Activated T-helper 1 cell treated with anti-CD3 and anti-CD28 coated beads, Interleukin-2, amount 50 U/mL, for 16 hours (primary cell): ENCODE measurements around the gene PRPH2.

ENCODE experiments used
- DNase-seq, 2 donors: peaks; one replicate each; pipeline ENCODE4 v3.0.0-alpha.2; 2020; ENCODE audit warnings: low read depth in 1 of 2, low spot score in 1 of 2

Gene PRPH2

DNA sequence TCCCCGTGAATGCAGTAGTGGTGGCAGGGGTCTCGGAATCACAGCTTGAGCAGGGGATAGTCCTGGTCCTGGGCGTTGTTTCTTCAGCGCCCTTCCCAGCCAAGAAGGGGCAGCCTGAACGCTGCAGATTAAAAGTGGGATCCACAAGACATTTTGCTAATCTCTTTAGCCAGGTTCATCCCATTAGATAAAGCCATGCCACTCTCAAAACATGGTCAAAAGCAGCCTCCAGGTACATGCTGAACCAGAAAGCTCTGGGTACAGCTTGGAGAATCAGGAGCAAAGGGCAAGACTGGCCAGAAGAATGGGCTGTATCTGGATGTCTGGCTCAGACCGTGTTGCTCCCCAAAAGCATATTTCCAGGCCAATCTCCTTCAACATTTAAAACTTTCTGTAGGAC, at the start of gene PRPH2:
PRPH2 (minus strand) TSS at position 101 of the 400 bp plus-strand sequence. CDS start 263 bp downstream, outside the sequence.
- no peak for DNase-seq

DNA sequence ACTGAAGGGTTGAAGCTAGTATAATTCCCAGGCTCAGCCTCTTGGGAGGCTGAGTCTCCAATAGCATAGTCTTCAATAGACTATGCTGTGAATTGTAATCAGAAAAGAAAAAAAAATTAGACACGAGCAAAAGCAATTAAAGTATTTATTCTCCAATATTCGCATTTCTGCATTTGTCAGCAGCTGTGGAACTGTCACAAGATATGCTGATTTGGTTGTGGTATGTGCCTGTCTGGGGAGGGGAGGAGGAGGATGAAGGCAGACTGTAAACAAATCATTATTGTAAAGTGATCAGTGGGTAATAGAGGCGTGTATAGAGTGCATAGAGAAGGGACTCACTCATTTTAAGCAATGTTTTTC, 49.3 kb upstream of the PRPH2 start:
- DNase-seq, result no peak

- no peak for DNase-seq
Observed at GRCh38 chr6:42769836-42770235, 47.4 kb upstream of the PRPH2 start.

- DNase-seq, result no peak
Observed at GRCh38 chr6:42769051-42769450, 46.7 kb upstream of the PRPH2 start.

- no peak for DNase-seq
Observed at GRCh38 chr6:42766163-42766670, 43.8 kb upstream of the PRPH2 start.

DNA sequence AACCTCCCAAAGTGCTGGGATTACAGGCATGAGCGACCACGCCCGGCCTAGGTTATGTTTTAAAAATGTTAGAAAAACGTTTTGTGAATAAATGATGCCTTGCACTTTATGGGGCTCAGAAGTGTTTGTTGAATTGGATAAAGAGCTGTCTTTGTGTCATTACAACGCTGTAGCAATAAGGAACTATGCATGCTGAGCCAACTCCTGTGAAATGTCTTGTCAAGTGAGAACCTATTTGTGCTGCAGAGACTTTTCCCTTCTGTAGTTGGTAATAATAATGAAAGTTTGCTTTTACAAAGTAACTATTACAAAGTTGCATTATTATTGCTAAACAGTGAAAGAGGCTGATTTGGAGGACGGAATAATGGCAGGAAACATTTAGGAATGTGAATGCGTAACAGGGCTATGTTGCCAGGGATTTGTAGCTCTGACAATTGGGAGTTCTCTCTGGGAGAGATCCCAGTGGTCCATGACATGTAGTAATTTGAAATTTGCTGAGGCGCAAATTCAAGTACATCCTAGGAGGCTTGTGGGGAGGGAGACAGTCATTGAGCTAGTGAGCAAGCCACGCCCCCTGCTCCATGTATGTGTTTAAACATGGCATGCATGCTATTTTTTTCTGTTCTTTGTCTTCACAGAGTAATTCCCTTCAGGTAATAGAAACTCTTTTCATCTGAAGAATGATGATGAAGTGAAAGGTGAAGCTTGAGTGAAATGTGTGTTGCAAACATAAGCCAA, 42.7 kb upstream of the PRPH2 start:
- DNase-seq, result no peak

DNA sequence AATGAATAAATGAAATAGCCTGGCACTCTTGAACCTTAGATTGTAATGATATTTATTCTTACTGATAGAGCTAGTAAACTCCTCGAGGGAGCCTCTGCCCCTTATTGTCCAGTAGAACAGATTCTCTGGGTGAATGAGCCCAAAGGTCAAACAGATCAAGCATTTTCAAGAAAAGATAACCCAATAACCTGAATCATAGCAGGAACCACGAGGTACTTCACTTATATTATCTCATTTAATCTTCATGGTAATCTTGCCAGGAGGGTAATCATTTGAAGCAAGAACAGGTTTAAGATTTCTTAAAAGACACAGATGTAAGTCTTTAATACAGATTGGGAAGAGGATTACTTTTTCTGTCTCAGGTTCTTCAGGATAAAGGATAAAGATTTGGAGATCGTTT, 40.6 kb upstream of the PRPH2 start:
- no peak for DNase-seq

- no peak for DNase-seq
Observed at GRCh38 chr6:42762426-42762859, 40.0 kb upstream of the PRPH2 start.

GRCh38 chr6:42761287-42762067, 39.1 kb upstream of the PRPH2 start:
- no peak for DNase-seq

DNA sequence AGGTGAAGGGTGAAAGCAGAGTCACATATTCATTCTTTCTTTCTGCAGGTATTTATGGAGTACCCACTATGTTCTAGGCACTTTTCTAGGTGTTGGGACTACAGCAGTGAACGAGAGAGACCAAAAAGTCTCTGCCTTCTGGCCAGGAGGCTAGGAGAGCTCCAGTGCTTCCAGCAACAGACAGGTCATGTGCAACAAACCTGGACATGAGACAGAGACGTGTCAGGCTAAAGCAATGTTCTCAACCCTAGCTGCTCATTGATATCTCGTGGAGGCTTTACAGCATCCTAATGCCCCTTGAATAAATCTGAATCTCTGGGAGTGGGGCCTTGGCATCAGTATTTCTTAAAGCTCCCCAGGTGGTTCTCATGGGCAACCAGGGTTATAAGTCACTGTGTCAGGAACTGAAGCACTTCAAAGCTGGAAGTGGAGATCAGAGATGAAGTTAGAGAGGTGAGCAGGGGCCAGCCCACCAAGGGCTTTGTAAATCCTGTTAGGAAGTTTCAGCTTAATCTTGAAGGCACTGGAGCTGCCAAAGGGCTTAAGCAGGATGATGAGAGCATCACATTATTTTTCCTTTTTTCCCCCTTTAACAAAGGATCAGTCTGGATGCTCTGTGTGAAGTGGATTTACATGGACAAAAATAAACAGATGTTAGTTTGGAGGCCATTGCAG, 36.5 kb upstream of the PRPH2 start:
- DNase-seq, result no peak

DNA sequence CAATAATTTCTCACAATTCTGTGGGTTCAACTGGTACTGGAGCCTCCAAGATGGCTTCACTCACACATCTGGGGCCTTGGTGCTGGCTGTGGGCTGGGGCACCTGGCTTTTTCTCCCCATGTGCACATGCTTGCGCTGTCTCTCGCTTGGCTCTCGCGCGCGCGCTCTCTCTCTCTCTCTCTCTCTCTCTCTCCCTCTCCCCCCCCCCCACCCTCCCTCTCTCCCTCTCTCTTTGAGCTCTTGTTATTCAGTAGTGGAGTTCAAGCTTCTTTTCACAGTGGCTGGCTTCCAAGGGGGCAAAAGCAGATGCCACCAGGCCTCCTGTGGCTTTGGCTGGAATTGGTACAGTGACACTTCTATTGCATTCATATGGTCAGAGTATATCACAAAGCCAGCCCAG, 34.3 kb upstream of the PRPH2 start:
- DNase-seq, result no peak

GRCh38 chr6:42754759-42755158, 32.4 kb upstream of the PRPH2 start:
- no peak for DNase-seq

GRCh38 chr6:42751055-42751454, 28.7 kb upstream of the PRPH2 start:
- no peak for DNase-seq

GRCh38 chr6:42748203-42748898, 26.0 kb upstream of the PRPH2 start:
- no peak for DNase-seq

- DNase-seq, result peak; percentile 63 to 67
Observed at GRCh38 chr6:42746463-42747391, 24.3 kb upstream of the PRPH2 start.

DNA sequence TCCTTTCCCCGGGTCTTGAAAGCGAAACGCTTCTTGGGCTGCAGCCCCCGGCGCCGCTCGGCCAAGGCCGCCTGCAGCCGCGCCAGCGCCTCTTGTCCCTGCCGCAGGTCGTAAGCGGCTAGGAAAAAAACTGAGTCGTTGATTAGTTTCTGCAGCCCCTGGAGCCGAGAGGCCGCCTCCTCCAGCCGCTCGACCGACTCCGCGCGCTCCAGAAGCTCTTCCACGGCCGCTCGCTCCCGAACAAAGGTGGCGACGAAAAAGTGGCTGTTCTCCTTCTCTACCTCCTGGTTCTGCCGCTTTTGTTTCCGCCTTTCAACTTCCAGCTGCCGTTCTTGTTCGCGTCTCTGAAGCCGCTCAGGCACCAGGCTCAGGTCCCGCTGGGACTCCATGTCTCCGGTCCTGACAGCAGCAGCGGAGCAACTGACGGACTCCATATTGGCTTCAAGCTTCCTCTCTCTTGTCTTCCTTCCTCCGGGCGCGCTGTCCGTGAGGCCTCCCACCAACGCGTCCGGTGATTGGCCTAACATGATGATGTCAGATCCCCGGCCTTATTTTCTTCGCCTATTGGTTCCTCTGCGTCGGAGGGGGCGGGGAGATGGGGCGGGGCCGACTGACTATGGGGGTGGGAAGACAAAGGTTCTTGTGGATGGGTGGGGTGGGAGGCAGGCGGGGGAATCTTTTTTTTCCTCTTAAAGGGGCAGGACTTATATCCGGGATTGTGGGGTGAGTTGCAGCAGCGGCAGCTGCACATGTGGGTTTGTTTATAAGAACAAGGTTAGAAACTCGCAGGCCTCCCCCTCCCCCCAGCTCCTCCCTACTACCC, 23.5 kb upstream of the PRPH2 start, which contains the start of gene TBCC:
TBCC (minus strand) TSS at position 464 of the 823 bp plus-strand sequence; CDS start at position 434, 30 bp downstream.
- peak; percentile 85 to 89 for DNase-seq

GRCh38 chr6:42745083-42745639, 22.8 kb upstream of the PRPH2 start:
- no peak for DNase-seq

GRCh38 chr6:42744351-42744893, 22.0 kb upstream of the PRPH2 start:
- DNase-seq, result no peak
